GM12878 (cell line): Measurements from ENCODE around the gene AIFM1.

Source experiments
- ASH2L ChIP-seq: fragments of 300-600, 200-600 bp; sonication (generic); IDR thresholded peaks from 2 replicates; pipeline ENCODE4 v1.6.1; 2017; ENCODE audit warnings: low read depth, mild to moderate bottlenecking, borderline replicate concordance
- BACH1 ChIP-seq: fragments of 450-650 bp; IDR thresholded peaks from 2 replicates; pipeline ENCODE4 v1.6.1; 2017; ENCODE audit warnings: mild to moderate bottlenecking, borderline replicate concordance
- EP300 ChIP-seq, 2 experiments: fragments of 150-350 bp in 1 of 2; IDR thresholded peaks; 2 replicates each; pipeline ENCODE4 v1.6.1; 2011 to 2012; ENCODE audit warnings: low read depth in 2 of 2, low read length in 2 of 2, borderline replicate concordance in 1 of 2, improper control_type of control experiment in 1 of 2, inconsistent platforms in 1 of 2; ENCODE audit not compliant: control insufficient read depth in 1 of 2
- ESRRA ChIP-seq: IDR thresholded peaks from 2 replicates; pipeline ENCODE4 v1.6.1; 2012; ENCODE audit warnings: mild to moderate bottlenecking, low read length, improper control_type of control experiment
- HDAC6 ChIP-seq: fragments of 200-600 bp; sonication (generic); IDR thresholded peaks from one replicate; pipeline ENCODE4 v1.8.0; 2017; ENCODE audit warnings: antibody characterized with exemption; ENCODE audit not compliant: unreplicated experiment
- RCOR1 ChIP-seq: conservative IDR thresholded peaks from 2 replicates; pipeline ENCODE4 v1.6.1; 2012; ENCODE audit warnings: low read depth, low read length, improper control_type of control experiment
- RELA ChIP-seq: fragments of 450-650 bp; IDR thresholded peaks from 2 replicates; pipeline ENCODE4 v1.8.0; 2014; ENCODE audit warnings: borderline replicate concordance; ENCODE audit not compliant: partially characterized antibody
- SP1 ChIP-seq: IDR thresholded peaks from one replicate; pipeline ENCODE4 v1.6.1; 2011; ENCODE audit warnings: low read depth, low read length
- TF ChIP-seq, protein P1 (sequence below): IDR thresholded peaks from 2 replicates; pipeline ENCODE4 v1.6.1; 2011; ENCODE audit warnings: low read depth, low read length, improper control_type of control experiment, borderline replicate concordance
- TF ChIP-seq, protein P2 (sequence below), 3 experiments: IDR thresholded peaks in 2 of 3; conservative IDR thresholded peaks in 1 of 3; 2 replicates each; pipeline ENCODE4 v1.5.1; 2011; ENCODE audit warnings: low read depth in 3 of 3, low read length in 3 of 3, mild to moderate bottlenecking in 3 of 3, control low read depth in 2 of 3, moderate library complexity in 2 of 3, inconsistent platforms in 1 of 3, mixed read lengths in 1 of 3; ENCODE audit not compliant: control insufficient read depth in 2 of 3, insufficient read depth in 1 of 3; ENCODE audit errors: extremely low read depth in 1 of 3

DNA sequence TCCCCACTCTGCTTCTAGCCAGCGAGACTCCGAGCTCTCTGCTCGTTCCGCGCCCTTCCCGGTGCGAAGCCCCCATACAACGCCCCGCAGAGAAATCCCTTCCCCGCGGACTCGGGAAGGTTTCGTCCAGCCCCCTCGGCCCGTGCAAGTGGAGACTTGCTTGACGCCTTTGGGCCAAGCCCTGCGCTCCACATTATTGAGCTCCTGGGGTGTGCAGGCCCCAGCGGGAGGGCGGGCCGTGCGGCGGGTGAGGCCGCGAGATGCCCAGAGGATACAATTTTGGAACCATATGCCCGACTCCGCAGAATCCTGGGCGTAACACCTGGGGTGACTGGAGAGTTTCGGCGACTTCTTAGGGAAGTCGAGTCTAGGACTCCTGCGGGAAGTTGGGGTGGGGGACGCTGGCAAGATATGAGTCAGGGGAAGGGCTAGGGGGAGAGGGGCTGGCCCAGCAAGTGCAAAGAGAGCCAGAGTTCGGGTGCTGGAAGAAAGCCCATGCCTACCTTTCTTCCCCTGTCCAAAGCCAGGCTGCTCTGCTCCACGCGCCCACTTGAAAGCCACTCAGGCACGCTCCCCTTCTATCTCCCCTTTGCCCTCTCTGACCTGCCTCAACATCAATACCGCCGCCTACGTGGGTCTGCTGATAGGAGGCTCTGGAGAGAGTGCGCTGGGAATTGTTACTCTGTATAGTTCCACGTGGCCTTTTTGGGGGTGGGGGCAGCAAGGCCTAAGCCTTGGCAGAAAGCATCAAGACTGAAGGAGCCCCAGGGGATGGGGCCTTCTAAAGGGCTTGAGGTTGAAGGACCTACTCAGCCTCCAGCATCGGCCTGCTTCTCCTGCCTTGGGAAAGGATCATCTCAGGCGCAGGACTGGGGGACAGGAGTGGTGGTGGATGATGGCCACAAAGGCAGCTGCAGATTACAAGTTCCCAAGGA is 54.2 kb downstream of the AIFM1 start:
- TF ChIP-seq SP1, result no peak
- TF ChIP-seq RCOR1, result no peak
- no peak for TF ChIP-seq ESRRA
- TF ChIP-seq, protein P1, sequence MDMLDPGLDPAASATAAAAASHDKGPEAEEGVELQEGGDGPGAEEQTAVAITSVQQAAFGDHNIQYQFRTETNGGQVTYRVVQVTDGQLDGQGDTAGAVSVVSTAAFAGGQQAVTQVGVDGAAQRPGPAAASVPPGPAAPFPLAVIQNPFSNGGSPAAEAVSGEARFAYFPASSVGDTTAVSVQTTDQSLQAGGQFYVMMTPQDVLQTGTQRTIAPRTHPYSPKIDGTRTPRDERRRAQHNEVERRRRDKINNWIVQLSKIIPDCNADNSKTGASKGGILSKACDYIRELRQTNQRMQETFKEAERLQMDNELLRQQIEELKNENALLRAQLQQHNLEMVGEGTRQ, result no peak
- no peak for TF ChIP-seq HDAC6
- TF ChIP-seq, protein P2, sequence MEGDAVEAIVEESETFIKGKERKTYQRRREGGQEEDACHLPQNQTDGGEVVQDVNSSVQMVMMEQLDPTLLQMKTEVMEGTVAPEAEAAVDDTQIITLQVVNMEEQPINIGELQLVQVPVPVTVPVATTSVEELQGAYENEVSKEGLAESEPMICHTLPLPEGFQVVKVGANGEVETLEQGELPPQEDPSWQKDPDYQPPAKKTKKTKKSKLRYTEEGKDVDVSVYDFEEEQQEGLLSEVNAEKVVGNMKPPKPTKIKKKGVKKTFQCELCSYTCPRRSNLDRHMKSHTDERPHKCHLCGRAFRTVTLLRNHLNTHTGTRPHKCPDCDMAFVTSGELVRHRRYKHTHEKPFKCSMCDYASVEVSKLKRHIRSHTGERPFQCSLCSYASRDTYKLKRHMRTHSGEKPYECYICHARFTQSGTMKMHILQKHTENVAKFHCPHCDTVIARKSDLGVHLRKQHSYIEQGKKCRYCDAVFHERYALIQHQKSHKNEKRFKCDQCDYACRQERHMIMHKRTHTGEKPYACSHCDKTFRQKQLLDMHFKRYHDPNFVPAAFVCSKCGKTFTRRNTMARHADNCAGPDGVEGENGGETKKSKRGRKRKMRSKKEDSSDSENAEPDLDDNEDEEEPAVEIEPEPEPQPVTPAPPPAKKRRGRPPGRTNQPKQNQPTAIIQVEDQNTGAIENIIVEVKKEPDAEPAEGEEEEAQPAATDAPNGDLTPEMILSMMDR (IDR thresholded peaks at IDR 0.05 in 2 of 3, conservative IDR thresholded peaks at IDR 0.05 in 1 of 3; ENCODE audit: control insufficient read depth in 2 of 3, extremely low read depth in 1 of 3, insufficient read depth in 1 of 3, low read depth in 3 of 3, low read length in 3 of 3), result no peak
- no peak for TF ChIP-seq EP300 (IDR thresholded peaks at IDR 0.05; ENCODE audit: borderline replicate concordance in 1 of 2, control insufficient read depth in 1 of 2, low read depth in 2 of 2, low read length in 2 of 2)
- no peak for TF ChIP-seq RELA
- no peak for TF ChIP-seq BACH1
- TF ChIP-seq ASH2L, result no peak
